Measurements from ENCODE around the gene CEACAM16. TPM values are rescaled to one million over a fixed set of nuclear protein-coding genes. Genes with fewer than 3 reads are reported as not detected.

Gene CEACAM16
- total RNA-seq, 1 donor from 2014 or later = not detected

DNA sequence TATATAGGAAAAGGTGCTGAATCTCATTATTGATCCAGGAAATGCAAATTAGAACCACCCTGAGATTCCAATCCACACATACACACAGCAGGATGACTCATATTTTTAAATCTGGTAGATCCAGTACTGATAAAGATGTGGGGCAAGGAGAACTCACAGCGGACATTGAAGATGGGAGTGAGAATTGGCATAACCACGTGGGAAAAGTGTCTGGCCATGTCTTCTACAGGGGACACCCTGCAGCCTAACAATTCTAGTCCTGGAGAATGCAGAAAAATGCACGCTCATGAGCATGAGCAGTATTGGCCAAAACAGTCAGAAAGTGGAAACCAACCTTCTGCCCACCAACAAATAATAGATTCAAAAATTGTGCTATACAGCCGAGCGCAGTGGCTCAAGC is 36.1 kb downstream of the CEACAM16 start:
- no peak for DNase-seq (ENCODE audit: low read depth)
- TF ChIP-seq, protein P1, sequence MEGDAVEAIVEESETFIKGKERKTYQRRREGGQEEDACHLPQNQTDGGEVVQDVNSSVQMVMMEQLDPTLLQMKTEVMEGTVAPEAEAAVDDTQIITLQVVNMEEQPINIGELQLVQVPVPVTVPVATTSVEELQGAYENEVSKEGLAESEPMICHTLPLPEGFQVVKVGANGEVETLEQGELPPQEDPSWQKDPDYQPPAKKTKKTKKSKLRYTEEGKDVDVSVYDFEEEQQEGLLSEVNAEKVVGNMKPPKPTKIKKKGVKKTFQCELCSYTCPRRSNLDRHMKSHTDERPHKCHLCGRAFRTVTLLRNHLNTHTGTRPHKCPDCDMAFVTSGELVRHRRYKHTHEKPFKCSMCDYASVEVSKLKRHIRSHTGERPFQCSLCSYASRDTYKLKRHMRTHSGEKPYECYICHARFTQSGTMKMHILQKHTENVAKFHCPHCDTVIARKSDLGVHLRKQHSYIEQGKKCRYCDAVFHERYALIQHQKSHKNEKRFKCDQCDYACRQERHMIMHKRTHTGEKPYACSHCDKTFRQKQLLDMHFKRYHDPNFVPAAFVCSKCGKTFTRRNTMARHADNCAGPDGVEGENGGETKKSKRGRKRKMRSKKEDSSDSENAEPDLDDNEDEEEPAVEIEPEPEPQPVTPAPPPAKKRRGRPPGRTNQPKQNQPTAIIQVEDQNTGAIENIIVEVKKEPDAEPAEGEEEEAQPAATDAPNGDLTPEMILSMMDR (conservative IDR thresholded peaks at IDR 0.05; ENCODE audit: low read depth, low read length) = no peak
- H3K4me3 ChIP-seq (ENCODE audit: low read depth, low read length) = no peak overlapping the region

DNA sequence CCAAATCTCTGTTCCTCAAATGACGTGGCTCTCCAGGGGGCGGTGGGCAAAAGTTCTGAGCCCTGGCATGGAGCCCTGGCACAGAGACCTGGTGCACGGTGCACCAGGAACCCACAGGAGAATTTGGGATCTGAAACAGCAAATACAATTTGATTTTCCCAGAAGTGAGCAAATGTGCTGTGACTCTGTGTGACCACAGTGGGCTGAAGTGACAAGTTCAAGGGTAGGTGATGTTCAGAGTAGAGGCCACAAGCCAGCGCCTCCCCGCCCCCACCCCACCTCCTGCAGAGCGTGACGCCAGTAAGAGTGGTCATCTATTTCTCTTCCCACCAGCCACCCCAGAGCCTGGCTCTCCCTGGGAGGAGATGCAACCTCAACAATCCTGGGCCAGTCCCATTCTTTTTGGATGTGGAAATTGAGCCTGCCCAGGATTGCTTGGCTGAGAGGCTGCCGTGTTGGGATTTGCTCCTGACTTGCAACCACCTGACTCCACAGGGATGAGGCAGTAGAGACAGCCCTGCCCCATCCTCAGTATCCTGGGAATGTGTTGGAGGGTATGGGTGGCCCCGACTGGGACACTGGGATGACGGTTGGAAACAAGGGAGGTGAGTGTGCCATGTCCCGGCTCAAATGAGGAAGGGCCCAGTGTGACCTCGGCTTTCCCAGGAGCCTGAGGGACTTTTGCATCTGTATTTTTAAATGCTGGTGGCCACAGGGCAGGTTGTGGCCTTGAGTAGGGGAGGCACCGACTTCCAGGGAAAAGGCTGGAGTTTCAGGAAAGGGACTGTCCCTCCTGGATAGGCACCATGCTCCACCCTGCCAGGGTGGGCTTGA is 38.5 kb downstream of the CEACAM16 start:
- H3K4me3 ChIP-seq (ENCODE audit: low read depth, low read length) = no peak overlapping the region
- no peak for DNase-seq (ENCODE audit: low read depth)
- TF ChIP-seq, protein P1 (conservative IDR thresholded peaks at IDR 0.05; ENCODE audit: low read depth, low read length) = no peak

DNA sequence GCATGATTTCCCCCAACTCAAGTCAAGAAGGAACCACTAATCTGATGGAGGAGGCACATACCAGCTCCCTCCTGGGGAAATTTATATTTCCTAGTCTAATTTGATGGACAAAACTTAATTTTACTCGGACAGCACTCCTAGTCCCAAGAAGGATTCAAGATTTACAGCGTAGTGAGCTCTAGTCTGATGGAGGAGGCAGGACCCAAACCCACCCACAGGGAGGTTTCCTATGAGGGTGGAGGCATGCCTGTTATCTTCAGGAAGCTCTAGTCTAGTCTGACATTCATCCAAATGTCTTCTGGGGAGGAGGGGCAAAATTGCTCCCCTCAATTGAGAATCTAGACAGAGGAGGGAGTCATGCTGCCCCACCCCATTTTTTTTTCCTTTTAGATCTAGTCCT is 39.2 kb downstream of the CEACAM16 start:
- TF ChIP-seq, protein P1 (conservative IDR thresholded peaks at IDR 0.05; ENCODE audit: low read depth, low read length) = no peak
- no peak overlapping the region for H3K4me3 ChIP-seq (ENCODE audit: low read depth, low read length)
- no peak for DNase-seq (ENCODE audit: low read depth)

DNA sequence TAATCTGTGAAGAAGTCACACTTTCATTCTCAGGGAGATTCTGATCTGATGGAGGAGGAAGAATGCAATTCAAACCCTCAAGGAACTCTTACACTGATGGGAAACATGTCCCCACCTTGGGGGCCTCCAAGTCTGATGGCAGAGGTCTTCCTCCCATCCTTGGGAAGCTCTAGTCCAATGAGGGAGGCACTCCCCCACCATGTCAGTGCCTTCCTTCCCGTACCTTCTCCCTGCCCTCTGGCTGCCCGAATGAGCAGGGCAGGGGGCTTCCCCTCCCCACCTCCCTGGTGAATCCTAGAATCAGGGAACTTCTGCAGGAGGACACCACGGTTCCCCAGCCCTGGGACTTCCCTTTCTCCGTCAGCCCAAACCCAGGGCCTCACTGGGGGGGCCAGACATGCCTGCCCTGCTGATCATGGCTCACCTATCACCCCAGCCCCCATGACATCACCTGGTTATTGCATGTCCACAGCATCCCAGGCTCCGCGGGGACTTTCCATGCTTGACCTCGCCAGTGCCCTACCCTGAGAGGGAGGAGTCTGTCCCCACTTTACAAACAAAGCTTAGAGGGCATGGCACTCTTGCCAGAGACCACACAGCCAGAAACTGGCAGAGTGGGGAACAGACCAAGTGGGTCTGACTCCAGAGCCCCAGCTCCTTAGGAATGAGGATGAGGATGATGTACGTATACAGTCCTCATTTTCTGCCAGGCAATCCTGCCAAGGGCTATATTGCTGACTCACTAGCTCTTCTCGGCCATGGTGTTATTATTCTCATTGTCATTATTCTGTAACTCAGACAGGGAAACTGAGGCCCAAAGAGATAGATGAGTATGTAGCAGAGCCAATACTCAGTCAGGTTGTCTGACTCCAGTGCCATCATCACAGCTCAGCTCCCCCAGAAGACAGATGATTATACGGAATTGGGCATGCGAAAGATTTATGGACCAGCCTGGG is 39.9 kb downstream of the CEACAM16 start:
- no peak overlapping the region for H3K4me3 ChIP-seq (ENCODE audit: low read depth, low read length)
- TF ChIP-seq, protein P1 (conservative IDR thresholded peaks at IDR 0.05; ENCODE audit: low read depth, low read length) = no peak
- no peak for DNase-seq (ENCODE audit: low read depth)

DNA sequence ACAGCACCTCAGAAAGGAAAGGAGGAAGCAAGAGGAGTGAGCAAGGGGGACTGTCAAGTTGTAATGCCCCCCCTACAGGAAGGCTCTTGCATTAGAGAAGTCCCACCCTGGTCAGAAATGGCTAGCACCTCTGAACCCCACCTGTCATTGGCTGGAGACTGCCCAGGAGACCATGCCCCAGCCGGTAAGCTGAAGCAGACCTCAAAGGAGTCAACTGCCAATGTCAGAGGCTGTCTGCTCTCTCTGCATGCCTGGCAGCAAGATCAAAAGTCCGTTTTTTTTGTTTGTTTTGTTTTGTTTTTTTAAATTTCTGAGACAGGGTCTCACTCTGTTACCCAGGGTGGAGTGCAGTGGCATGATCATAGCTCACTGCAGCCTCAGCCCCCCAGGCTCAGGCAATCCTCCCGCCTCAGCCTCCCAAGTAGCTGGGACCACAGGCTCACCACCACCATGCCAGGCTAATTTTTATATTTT is 41.4 kb downstream of the CEACAM16 start:
- H3K4me3 ChIP-seq (ENCODE audit: low read depth, low read length) = no peak overlapping the region
- TF ChIP-seq, protein P1 (conservative IDR thresholded peaks at IDR 0.05; ENCODE audit: low read depth, low read length) = peak; percentile 21
- no peak for DNase-seq (ENCODE audit: low read depth)

DNA sequence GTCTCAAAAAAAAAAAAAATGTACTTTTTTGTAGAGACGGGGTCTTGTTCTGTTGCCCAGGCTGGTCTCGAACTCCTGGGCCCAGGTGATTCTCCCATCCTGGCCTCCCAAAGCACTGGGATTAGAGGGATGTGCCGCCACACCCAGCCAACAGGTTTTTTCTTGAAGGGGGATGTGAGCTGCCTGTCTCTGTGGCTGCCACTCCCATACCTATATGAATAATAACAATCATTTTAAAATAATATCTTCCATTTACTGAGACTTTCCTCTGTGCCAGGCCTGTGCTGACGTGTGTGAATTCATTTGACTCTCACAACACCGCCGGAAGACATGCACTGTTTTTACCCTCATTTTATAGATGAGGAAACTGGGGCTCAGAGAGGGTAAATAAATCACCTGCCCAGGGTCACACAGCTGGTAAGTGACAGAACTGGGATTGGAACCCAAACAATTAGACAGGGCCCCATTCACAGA is 42.3 kb downstream of the CEACAM16 start:
- no peak overlapping the region for H3K4me3 ChIP-seq (ENCODE audit: low read depth, low read length)
- no peak for DNase-seq (ENCODE audit: low read depth)
- TF ChIP-seq, protein P1 (conservative IDR thresholded peaks at IDR 0.05; ENCODE audit: low read depth, low read length) = no peak

All from epithelial cell of proximal tubule (primary cell).